GM12878 (cell line): ENCODE results near the gene MAN2A2. TPM values are rescaled to one million over a fixed set of nuclear protein-coding genes. Genes with fewer than 3 reads are reported as not detected.

Experiments used
- ATAC-seq: fragments of 200-7000 bp; cut with Tn5 transposase; 3 replicates; pipeline ENCODE4 v1.9.1; 2020; ENCODE audit warnings: mild to moderate bottlenecking, moderate library complexity
- BruUV-seq: library from RNA; stranded (reverse); fragments of 400-500 nt; replicated peaks from 2 replicates; lab custom pipeline; 2021; lab: Mats Ljungman, UMichigan
- CTCF ChIA-PET: fragments of 300-600 bp; sonication (Branson Sonifier 250); formaldehyde crosslinking; extraction: SDS; loops from one replicate; lab custom pipeline; 2021; ENCODE audit warnings: inconsistent platforms; lab: Yijun Ruan, JAX
- POLR2A ChIA-PET: fragments of 350-600 bp; formaldehyde crosslinking; extraction: SDS; loops from one replicate; lab custom pipeline; 2021; ENCODE audit warnings: inconsistent platforms; lab: Charles Lee
- RAD21 ChIA-PET: fragments of 300-600 bp; sonication (Branson Sonifier 250); formaldehyde crosslinking; loops from one replicate; lab custom pipeline; 2023; ENCODE audit warnings: antibody characterized with exemption; ENCODE audit not compliant: unreplicated experiment; lab: Charles Lee
- SMC1A ChIA-PET: fragments of 300-600 bp; sonication (Branson Sonifier 250); formaldehyde crosslinking; loops from one replicate; lab custom pipeline; 2023; ENCODE audit not compliant: unreplicated experiment, uncharacterized antibody; lab: Charles Lee
- DNase-seq: peaks from one replicate; pipeline ENCODE4 v3.0.0-alpha.2; 2011; ENCODE audit warnings: low read depth, low spot score
- FAIRE-seq: peaks from 3 replicates; lab custom pipeline; 2011; peaks lifted over from hg19 to GRCh38; lab: Jason Lieb, UNC
- H2AFZ ChIP-seq: 2 replicates; pipeline ENCODE4 v1.6.0; 2011; ENCODE audit warnings: low read depth, low read length, control low read depth; ENCODE audit not compliant: control insufficient read depth
- H3K27ac ChIP-seq: 2 replicates; pipeline ENCODE4 v1.5.1; 2011; ENCODE audit warnings: control low read depth; ENCODE audit not compliant: control insufficient read depth, insufficient read depth
- H3K27me3 ChIP-seq, 2 experiments: replicated peaks in 1 of 2; 2 replicates each; pipeline versions ENCODE4 v1.6.0 to v1.6.1; 2011; ENCODE audit warnings: low read length in 1 of 2; ENCODE audit not compliant: control insufficient read depth in 2 of 2, insufficient read depth in 2 of 2
- H3K36me3 ChIP-seq, 2 experiments: 2 replicates each; pipeline ENCODE4 v1.5.1; 2011; ENCODE audit warnings: low read length in 1 of 2; ENCODE audit not compliant: control insufficient read depth in 2 of 2, insufficient read depth in 2 of 2
- H3K4me1 ChIP-seq: 2 replicates; pipeline ENCODE4 v1.6.1; 2011; ENCODE audit warnings: mild to moderate bottlenecking, low read length, moderate library complexity, mixed read lengths; ENCODE audit not compliant: control insufficient read depth, insufficient read depth
- H3K4me2 ChIP-seq: 2 replicates; pipeline ENCODE4 v1.6.0; 2011; ENCODE audit warnings: control low read depth; ENCODE audit not compliant: control insufficient read depth, insufficient read depth
- H3K4me3 ChIP-seq: fragments of 200-600 bp; sonication (generic); 2 replicates; pipeline ENCODE4 v1.5.1; 2016
- H3K79me2 ChIP-seq: 2 replicates; pipeline ENCODE4 v1.6.0; 2011; ENCODE audit warnings: low read length; ENCODE audit not compliant: control insufficient read depth, insufficient read depth
- H3K9ac ChIP-seq: 2 replicates; pipeline ENCODE4 v1.8.0; 2011; ENCODE audit warnings: low read length, control low read depth, mixed read lengths; ENCODE audit not compliant: control insufficient read depth, insufficient read depth
- H3K9me3 ChIP-seq: replicated peaks from 3 replicates; pipeline ENCODE4 v1.5.1; 2011; ENCODE audit warnings: mild to moderate bottlenecking, low read length; ENCODE audit not compliant: control insufficient read depth, insufficient read depth
- H4K20me1 ChIP-seq: 2 replicates; pipeline ENCODE4 v1.6.0; 2011; ENCODE audit not compliant: control insufficient read depth, insufficient read depth
- ASH2L ChIP-seq: fragments of 300-600, 200-600 bp; sonication (generic); IDR thresholded peaks from 2 replicates; pipeline ENCODE4 v1.6.1; 2017; ENCODE audit warnings: low read depth, mild to moderate bottlenecking, borderline replicate concordance
- ETV6 ChIP-seq, 2 experiments: fragments of 450-650 bp in 1 of 2; IDR thresholded peaks in 1 of 2; conservative IDR thresholded peaks in 1 of 2; 2 replicates each; pipeline ENCODE4 v1.6.1; 2014; ENCODE audit warnings: antibody characterized with exemption in 1 of 2, borderline replicate concordance in 1 of 2, low read depth in 1 of 2, mild to moderate bottlenecking in 1 of 2, moderate library complexity in 1 of 2
- KAT2A ChIP-seq: conservative IDR thresholded peaks from 2 replicates; pipeline ENCODE4 v1.6.1; 2011; ENCODE audit warnings: low read depth, low read length; ENCODE audit not compliant: control insufficient read depth
- MTA3 ChIP-seq: IDR thresholded peaks from 2 replicates; pipeline ENCODE4 v1.6.1; 2012; ENCODE audit warnings: low read length, inconsistent platforms, borderline replicate concordance
- NFIC ChIP-seq: IDR thresholded peaks from 2 replicates; pipeline ENCODE4 v1.6.1; 2012; ENCODE audit warnings: low read depth, mild to moderate bottlenecking, inconsistent platforms, low read length, moderate library complexity
- NR2C1 ChIP-seq: fragments of 450-650 bp; IDR thresholded peaks from 2 replicates; pipeline ENCODE4 v1.6.1; 2017; ENCODE audit warnings: antibody characterized with exemption, mild to moderate bottlenecking, moderate library complexity
- RUNX3 ChIP-seq: IDR thresholded peaks from 2 replicates; pipeline ENCODE4 v1.6.1; 2012; ENCODE audit warnings: low read length, inconsistent platforms
- STAT3 ChIP-seq: IDR thresholded peaks from 2 replicates; pipeline ENCODE4 v1.6.1; 2011; ENCODE audit warnings: low read depth, low read length, improper control_type of control experiment
- TBL1XR1 ChIP-seq: IDR thresholded peaks from 2 replicates; pipeline ENCODE4 v1.6.1; 2012; ENCODE audit warnings: low read depth, low read length, improper control_type of control experiment
- ZNF592 ChIP-seq: fragments of 450-650 bp; IDR thresholded peaks from 2 replicates; pipeline ENCODE4 v1.6.1; 2017; ENCODE audit warnings: mild to moderate bottlenecking, moderate library complexity
- WGBS: methylation state at CpG from one replicate; pipeline ENCODE4 v1.1.6; 2016; ENCODE audit warnings: low lambda C conversion rate; ENCODE audit not compliant: insufficient replicate concordance, insufficient coverage; ENCODE audit errors: missing lambda C conversion rate; 5-methylcytosine and 5-hydroxymethylcytosine counted together
- in situ Hi-C: fragments of 300-500 bp; cut with MboI; formaldehyde crosslinking; loops from 9 replicates; pipeline ENCODE4 v1.14.3; 2018; ENCODE audit warnings: mixed read lengths
- intact Hi-C: fragments of 100-400 bp; cut with micrococcal nuclease; formaldehyde crosslinking; loops from one replicate; pipeline ENCODE4 v1.14.2; 2022; ENCODE audit not compliant: unreplicated experiment
- polyA plus RNA-seq, 11 experiments: library from polyadenylated mRNA; depleted of rRNA in 4 of 11; unstranded in 6 of 11; stranded (reverse) in 5 of 11; fragments of >200 nt; fragmentation: Nextera tagmentation in 4 of 11; fragmentation: Illumina TruSeq in 1 of 11; extraction: Ambion mirVana in 4 of 11; extraction: Trizol in 1 of 11; gene quantifications; 1 replicate in 1 of 11; 2 replicates in 10 of 11; pipeline versions ENCODE4 v1.2.1 to v1.2.3, GENCODE V29; 2011 to 2016; ENCODE audit warnings: inconsistent platforms in 2 of 11, missing spikeins in 2 of 11, low read depth in 1 of 11
- total RNA-seq, 4 experiments: library from RNA; depleted of rRNA in 3 of 4; stranded (reverse); fragments of >200 nt in 3 of 4; fragmentation: Illumina TruSeq in 1 of 4; extraction: Trizol in 1 of 4; gene quantifications; 2 replicates each; pipeline versions ENCODE4 v1.2.1 to v1.2.3, GENCODE V29; 2013 to 2021
- TF ChIP-seq, protein P1 (sequence below): fragments of 450-650 bp; IDR thresholded peaks from 2 replicates; pipeline ENCODE4 v1.6.1; 2014; ENCODE audit warnings: mild to moderate bottlenecking
- TF ChIP-seq, protein P2 (sequence below): fragments of 450-650 bp; IDR thresholded peaks from 2 replicates; pipeline ENCODE4 v1.6.1; 2017; ENCODE audit warnings: antibody characterized with exemption, mild to moderate bottlenecking, moderate library complexity
- TF ChIP-seq, protein P3 (sequence below): IDR thresholded peaks from 2 replicates; pipeline ENCODE4 v1.6.1; 2012; ENCODE audit warnings: low read depth, low read length, improper control_type of control experiment

The MAN2A2 gene
- total and polyA plus RNA-seq, 10 of the 15 experiments (the other 5 are each of a cell fraction or from before 2014, with no cell fraction given): 4.2 to 79.4 (median 23.2) TPM

DNA sequence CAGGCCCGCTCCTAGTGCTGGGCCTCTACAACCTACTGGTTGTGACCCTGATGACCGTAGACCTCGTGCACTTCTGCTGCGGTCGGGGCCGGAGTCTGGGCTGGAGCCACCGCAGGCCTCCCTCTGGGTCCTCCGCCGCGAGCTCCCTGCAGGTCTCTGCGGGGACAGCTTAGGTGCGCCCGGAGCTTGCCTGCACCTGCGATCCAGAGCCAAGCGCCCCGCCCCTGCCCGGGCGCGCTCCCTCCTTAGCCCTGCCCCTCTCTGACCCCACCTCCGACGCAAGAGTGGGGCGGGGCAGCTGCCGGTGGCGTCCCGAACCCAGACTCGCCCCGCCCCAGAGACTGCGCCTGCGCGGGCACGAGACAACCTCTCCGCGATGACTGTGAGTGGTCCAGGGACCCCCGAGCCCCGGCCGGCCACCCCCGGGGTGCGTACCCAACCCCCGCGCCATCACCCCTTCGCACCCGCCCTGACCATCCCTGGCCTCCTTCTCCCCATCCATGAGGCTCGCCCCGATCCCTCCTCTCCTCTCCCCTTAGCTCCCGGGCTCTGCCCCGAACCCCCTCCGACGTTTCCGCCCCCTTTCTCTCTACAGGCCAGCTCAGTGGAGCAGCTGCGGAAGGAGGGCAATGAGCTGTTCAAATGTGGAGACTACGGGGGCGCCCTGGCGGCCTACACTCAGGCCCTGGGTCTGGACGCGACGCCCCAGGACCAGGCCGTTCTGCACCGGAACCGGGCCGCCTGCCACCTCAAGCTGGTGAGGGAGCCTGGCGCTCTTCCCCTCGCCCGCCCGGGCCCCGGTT, 32.0 kb downstream of the MAN2A2 start, which contains the start of gene UNC45A:
TSS of gene UNC45A (plus strand) at position 337 of the 803 bp plus-strand sequence. CDS start at position 377, 40 bp downstream.
- BruUV-seq: no TSS peak
- CTCF ChIA-PET: interaction anchor here (0.6 to 18.1 kb wide), 35 partner anchors 9 to 863 kb away, joined by 3 to 480 read pairs (median 4); partner anchors contain the start of genes FES, MAN2A2, RCCD1 and VPS33B
- TF ChIP-seq ETV6 (conservative IDR thresholded peaks at IDR 0.05 in 1 of 2, IDR thresholded peaks at IDR 0.05 in 1 of 2; ENCODE audit: borderline replicate concordance in 1 of 2, low read depth in 1 of 2) (no peak), TBL1XR1 (no peak), ASH2L (no peak), NR2C1 (no peak), KAT2A (no peak), RUNX3 (no peak), STAT3 (no peak), MTA3 (no peak), NFIC (no peak), ZNF592 (no peak)
- TF ChIP-seq, protein P1, sequence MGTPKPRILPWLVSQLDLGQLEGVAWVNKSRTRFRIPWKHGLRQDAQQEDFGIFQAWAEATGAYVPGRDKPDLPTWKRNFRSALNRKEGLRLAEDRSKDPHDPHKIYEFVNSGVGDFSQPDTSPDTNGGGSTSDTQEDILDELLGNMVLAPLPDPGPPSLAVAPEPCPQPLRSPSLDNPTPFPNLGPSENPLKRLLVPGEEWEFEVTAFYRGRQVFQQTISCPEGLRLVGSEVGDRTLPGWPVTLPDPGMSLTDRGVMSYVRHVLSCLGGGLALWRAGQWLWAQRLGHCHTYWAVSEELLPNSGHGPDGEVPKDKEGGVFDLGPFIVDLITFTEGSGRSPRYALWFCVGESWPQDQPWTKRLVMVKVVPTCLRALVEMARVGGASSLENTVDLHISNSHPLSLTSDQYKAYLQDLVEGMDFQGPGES: no peak
- TF ChIP-seq, protein P2, sequence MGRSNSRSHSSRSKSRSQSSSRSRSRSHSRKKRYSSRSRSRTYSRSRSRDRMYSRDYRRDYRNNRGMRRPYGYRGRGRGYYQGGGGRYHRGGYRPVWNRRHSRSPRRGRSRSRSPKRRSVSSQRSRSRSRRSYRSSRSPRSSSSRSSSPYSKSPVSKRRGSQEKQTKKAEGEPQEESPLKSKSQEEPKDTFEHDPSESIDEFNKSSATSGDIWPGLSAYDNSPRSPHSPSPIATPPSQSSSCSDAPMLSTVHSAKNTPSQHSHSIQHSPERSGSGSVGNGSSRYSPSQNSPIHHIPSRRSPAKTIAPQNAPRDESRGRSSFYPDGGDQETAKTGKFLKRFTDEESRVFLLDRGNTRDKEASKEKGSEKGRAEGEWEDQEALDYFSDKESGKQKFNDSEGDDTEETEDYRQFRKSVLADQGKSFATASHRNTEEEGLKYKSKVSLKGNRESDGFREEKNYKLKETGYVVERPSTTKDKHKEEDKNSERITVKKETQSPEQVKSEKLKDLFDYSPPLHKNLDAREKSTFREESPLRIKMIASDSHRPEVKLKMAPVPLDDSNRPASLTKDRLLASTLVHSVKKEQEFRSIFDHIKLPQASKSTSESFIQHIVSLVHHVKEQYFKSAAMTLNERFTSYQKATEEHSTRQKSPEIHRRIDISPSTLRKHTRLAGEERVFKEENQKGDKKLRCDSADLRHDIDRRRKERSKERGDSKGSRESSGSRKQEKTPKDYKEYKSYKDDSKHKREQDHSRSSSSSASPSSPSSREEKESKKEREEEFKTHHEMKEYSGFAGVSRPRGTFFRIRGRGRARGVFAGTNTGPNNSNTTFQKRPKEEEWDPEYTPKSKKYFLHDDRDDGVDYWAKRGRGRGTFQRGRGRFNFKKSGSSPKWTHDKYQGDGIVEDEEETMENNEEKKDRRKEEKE: no peak
- TF ChIP-seq, protein P3, sequence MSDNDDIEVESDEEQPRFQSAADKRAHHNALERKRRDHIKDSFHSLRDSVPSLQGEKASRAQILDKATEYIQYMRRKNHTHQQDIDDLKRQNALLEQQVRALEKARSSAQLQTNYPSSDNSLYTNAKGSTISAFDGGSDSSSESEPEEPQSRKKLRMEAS: no peak; the same call in 1 of the 2 replicates

More for the DNA sequence above, 32.0 kb downstream of the MAN2A2 start, which contains the start of gene UNC45A:
- Histone ChIP-seq H2AFZ (peak within 1 kb of the TSS; percentile 91), H3K27me3 (no peaks in the 10 kb centered on the region), H3K4me1 (peaks cover 31% of the 10 kb centered on the region), H3K36me3 (peaks cover 3 to 5% of the 10 kb centered on the region in 2 experiments; a peak in 3 of 4 replicates), H3K79me2 (peaks cover 25% of the 10 kb centered on the region), H4K20me1 (no peaks in the 10 kb centered on the region; the same call in 1 of the 2 replicates), H3K9ac (peak within 1 kb of the TSS; percentile 89), H3K4me2 (peak within 1 kb of the TSS; percentile 91), H3K27ac (peak within 1 kb of the TSS; percentile 75), H3K4me3 (peak within 1 kb of the TSS; percentile 79), H3K9me3 (no peaks in the 10 kb centered on the region)
- intact Hi-C loops (loop anchor here (1.0 to 10.0 kb wide), 6 partner anchors 19 to 293 kb away; partner anchors contain the start of genes BLM and RCCD1), in situ Hi-C loops (no loop called here)
- ChIA-PET RAD21 (interaction anchor here (0.6 to 7.2 kb wide), 27 partner anchors 9 to 701 kb away, joined by 3 to 193 read pairs (median 4); partner anchors contain the start of genes BLM, CIB1, FES and GDPGP1), POLR2A (interaction anchor here (0.5 to 7.0 kb wide), 15 partner anchors 10 to 933 kb away, joined by 3 to 113 read pairs (median 4); partner anchors contain the start of genes MAN2A2 and RCCD1), SMC1A (interaction anchor here (0.7 to 9.2 kb wide), 14 partner anchors 11 to 703 kb away, joined by 3 to 225 read pairs (median 4); partner anchors contain the start of genes CRTC3, MAN2A2 and RCCD1)
- under 1% methylated on average over 36 of the region's 65 CpGs for WGBS
- DNase-seq (peak; percentile 60), ATAC-seq (peak; percentile 80), FAIRE-seq (peak; percentile 89)
